Activated T-helper 1 cell treated with Interleukin-2 at 50 U/mL for 16 hours (primary cell): ENCODE results near the gene RFC1.
"Not testable (repeated sequence)": the region's sequence is repeated elsewhere in the genome, so short reads cannot be mapped to it uniquely, and the experiment has no call there.

Experiments used
- DNase-seq: peaks from one replicate; pipeline ENCODE4 v3.0.0-alpha.2; 2020; ENCODE audit warnings: low read depth

The RFC1 gene

DNA sequence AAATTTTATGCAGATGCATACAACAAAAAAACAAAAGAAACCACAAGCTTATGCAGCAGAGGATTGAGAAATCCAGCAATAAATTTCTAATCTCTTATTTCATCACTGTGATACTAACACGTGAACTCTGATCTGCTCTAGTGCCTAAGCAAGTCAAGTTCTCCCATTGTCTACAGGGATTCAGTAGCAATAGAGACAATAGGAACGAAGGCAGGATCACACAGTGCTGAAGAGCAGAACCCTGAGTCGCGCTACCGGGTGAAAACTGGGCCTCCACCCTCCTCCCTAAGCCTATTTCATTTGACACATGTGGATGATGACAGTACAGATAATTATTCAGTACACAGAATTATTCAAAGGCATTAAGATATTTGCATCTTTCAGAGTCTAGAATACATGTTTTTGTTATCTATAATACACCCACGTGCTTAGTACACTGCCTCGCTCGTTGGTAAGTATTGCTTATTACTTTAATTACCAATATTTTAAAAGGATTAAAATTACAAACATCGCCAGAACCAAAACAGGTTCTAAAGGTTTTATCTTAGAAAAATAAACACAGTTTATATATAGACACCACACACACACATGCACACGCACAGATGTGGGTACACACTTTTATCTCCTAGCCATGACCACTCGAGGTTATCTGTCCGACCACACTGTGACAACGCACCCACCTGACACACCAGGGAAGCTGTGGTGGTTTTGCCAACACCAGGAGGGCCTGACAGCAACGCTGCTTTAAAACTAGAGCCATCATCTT, 60.1 kb downstream of the RFC1 start:
- no peak for DNase-seq

GRCh38 chr4:39304651-39305050, 61.5 kb downstream of the RFC1 start:
- DNase-seq: no peak

DNA sequence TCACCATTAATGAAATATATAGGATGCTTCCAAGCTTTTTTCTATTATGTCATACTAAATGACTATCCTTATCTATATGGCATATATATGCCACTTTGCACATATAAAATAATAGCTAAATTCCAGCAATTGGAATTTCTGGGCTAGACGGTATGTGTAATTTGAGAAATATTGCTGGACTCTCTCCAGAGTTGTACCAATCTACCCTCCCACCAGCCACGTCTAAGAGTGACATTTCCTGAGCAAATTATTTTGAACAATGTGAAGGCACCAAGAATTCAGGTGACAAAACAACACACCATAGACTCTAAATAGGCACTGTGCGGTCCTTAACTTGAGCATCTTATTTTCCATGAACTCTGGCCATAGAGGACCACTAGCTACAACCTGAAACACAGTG, 62.3 kb downstream of the RFC1 start:
- no peak for DNase-seq

- no peak for DNase-seq
These were observed 63.3 kb downstream of the RFC1 start for GRCh38 chr4:39302901-39303300.

DNA sequence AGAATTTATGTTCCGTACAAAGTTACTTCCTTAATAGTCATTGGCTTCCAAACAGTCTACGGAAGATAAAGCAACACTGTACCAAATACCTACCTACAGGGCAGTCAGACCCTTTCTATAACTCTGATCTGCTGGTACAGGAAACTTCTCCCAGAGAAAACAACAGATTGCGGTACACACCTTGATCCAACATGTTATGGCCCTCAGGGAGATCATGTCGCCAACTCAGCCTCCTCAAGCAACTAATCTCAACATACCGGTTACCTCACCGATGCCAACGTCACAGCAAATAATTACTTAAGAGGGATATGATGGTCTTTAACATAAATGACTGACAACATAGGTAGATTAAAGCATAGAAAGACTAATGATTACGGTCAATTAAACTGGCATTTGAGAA, 70.4 kb downstream of the RFC1 start:
- no peak for DNase-seq

DNA sequence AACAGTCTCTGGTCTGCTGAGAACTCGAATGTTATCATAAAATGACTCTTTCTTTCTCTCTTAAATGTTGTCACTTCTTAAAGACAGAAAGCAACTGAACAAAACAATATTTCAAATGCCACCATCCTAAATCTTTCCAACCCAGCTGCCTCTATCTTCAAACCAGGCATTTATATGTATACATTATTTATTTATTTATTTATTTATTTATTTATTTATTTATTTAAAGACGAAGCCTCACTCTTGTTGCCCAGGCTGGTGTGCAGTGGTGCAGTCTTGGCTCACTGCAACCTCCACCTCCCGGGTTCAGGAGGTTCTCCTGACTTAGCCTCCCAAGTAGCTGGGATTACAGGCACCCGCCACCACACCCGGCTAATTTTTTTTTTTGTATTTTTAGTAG, 73.7 kb downstream of the RFC1 start:
- not testable (repeated sequence) for DNase-seq

DNA sequence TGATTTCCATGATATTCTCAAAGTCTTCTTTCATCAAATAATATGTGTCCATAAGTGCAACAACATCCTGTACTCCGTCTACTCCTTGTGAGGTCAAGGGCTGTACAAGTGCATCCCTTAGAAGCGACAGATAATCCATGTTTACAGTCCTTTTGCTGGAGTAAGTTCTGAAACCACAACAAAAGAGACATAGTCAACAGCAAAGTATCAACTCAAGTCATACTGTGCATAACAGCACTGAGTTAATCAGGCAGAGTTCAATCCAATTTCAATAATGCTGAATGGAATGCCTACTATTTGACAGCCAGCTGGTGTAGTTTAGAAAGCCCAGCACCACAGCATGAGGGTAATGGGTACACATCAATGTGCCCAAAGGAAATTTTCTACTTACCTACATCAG, 74.5 kb downstream of the RFC1 start:
- DNase-seq: no peak

GRCh38 chr4:39287223-39287622, 78.9 kb downstream of the RFC1 start:
- DNase-seq: no peak

- no peak for DNase-seq
These were observed 79.9 kb downstream of the RFC1 start for GRCh38 chr4:39286263-39286662.

DNA sequence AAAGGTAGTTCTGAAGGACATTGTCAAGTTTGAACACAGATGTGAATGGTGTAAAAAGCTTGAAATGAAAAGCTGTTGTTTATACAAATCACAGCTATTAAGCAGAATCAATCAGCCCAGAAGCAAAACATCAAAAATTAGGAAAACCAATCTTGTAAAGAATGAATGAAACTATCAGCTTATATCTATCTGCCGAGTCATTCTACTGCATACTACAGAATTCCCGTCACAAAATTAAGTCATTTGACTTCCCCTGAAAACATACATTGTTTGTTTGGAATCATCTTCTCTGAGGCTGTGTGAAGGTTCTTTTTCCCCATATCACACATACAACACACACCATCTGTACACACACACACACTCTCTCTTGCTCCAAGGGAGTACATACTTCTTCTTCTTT, 80.3 kb downstream of the RFC1 start:
- no peak for DNase-seq

- DNase-seq: no peak
These were observed 80.9 kb downstream of the RFC1 start for GRCh38 chr4:39285111-39285795.

GRCh38 chr4:39280770-39281169, 85.4 kb downstream of the RFC1 start:
- DNase-seq: no peak

GRCh38 chr4:39279416-39279815, 86.7 kb downstream of the RFC1 start:
- no peak for DNase-seq

DNA sequence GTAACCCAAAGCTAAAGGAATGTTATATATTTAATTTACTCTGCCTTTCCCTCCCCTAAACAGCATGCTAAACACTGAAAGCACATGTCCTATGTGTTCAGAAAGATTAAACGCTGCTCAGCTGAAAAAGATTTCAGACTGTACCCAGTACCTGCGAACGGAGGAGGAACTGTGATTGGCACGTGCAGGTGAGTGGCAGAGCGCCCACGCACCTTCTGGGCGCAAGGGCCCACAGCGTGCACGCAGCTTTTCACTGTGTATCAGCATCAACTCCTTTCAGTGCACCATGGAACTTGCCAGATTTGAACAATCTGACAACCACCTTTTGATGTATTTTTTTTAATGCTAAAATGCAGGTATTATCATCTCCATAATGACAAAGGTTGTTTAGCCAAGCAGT, 87.7 kb downstream of the RFC1 start:
- DNase-seq: no peak

GRCh38 chr4:39277661-39278060, 88.5 kb downstream of the RFC1 start:
- not testable (repeated sequence) for DNase-seq

DNA sequence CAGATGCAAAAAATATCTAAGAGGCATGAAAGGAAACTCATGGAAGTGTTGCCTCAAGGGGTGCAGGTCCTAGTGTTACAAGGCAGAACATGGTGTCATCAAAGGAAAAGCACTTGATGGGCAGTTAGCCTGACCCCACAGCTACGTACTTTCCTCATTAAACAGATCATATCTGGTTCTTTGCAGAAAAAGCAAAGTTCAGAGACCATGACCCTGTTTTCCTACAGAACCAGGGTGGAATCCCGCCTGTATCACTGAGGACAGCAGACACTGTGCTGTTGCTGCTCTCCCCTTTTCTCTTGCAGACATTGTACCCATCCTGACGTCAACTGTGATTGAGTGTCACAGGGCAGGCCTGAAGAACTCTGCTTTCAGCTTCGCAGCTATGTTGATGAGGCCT, 91.7 kb downstream of the RFC1 start:
- no peak for DNase-seq

GRCh38 chr4:39263895-39264294, 102.3 kb downstream of the RFC1 start:
- no peak for DNase-seq

DNA sequence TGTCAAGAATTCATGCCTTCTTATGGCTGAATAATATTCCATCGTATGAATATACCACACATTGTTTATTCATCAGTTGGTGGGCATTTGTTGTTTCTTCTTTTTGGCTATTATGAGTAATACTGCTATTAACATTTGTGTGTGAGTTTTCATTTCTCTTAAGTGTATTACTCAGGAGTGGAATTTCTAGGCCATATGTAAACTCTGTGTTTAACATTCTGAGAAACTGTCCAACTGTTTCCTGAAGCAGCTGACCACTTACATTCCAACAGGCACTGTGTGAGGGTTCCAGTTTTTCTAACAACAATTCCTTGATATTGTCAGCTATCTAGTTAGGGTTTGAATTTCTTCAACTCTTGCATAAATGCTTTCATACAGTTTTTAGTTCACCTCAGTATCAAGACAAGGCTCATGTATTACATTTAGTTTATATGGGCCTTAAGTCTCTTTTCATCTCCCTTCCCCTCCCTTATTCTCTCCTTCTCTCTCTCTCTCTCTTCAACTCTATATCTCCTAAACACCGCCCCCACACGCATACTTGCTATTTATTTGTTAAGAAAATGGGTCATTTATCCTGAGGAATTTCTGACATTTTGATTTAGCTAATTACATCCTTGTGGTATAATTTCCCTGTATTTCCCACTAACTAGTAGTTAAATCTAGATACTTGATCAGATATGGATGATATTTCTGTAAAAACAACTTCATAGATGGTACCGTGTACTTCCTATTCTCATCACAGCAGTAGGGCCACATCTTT, 106.4 kb downstream of the RFC1 start:
- DNase-seq: no peak

DNA sequence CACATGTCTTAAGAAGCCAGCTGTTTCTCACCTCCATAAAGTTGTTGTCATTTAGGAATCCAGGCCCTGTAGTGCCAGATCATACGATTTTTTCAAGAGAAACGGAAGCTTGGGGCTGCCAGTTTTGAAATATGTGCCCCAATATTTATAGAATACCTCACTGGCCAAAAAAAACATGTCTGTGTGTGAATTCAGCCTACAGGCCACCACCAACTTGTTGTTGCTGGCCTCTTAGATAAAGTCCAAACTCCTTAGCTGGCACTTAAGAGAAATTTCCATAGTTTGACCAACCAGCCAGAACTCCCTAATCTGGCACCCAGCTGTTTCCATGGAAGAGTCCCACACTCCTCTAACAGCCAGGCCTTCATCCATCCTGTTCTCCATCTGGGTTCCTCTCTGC, 109.7 kb downstream of the RFC1 start:
- no peak for DNase-seq

DNA sequence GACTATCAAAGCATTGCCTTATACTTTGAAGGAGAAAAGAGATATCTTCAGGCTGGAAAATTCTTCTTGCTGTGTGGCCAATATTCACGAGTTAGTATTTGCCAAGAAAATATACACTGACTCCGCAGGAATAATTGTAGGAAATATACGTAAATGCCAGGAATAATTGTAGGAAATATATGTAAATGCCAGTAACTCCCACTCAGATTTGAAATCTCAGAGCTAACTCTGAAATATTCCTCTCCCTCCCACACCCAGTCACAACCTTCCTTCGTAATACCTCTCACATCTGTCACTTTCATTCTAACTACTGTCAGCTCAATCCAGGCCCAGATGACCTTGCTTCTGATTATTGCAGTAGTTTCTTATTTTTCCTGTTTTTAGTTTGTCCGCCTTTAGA, 110.3 kb downstream of the RFC1 start:
- no peak for DNase-seq

DNA sequence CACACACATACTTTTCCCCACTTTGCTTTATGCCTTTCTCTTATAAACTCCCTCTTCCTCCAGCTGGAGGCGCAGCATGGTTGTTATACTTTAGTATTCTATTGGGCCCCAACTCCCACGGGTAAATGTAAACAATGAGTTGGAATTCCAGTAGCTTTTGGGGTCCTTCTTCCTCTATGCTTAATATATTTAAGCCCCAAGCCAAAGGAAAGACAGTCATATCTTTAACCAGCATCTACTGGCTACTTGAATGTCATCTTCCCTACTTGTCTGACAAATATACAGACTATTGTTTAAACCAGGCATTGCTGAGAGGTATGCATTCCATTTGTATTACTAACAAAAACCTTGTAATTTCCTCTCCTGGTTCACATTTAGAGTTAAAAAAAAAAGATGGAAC, 110.9 kb downstream of the RFC1 start:
- DNase-seq: no peak

DNA sequence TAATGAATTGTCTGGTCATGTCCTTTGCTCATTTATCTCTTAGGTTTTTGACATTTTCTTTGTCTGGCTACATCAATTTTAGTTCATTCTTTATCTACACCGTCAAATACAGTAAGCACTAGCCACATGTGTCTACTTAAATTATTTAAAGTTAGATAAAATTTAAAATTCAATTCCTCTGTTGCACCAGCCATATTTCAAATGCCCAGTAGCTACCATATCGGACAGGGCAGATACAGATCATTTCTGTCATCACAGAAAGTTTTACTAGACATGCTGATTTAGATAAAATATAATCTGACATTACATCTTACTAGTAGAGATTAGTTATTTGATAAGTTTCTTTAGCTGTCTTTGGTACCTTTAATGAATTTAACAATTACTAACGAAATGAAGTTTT, 122.7 kb downstream of the RFC1 start:
- no peak for DNase-seq
